ENCODE measurements around the gene MEIS1. TPM values are rescaled to one million over a fixed set of nuclear protein-coding genes. Genes with fewer than 3 reads are reported as not detected.

MEIS1 gene
- total and polyA plus RNA-seq, 2 of the 8 experiments (the other 6 are each of a cell fraction or from before 2014, with no cell fraction given) = 0.17 to 1.2 TPM

DNA sequence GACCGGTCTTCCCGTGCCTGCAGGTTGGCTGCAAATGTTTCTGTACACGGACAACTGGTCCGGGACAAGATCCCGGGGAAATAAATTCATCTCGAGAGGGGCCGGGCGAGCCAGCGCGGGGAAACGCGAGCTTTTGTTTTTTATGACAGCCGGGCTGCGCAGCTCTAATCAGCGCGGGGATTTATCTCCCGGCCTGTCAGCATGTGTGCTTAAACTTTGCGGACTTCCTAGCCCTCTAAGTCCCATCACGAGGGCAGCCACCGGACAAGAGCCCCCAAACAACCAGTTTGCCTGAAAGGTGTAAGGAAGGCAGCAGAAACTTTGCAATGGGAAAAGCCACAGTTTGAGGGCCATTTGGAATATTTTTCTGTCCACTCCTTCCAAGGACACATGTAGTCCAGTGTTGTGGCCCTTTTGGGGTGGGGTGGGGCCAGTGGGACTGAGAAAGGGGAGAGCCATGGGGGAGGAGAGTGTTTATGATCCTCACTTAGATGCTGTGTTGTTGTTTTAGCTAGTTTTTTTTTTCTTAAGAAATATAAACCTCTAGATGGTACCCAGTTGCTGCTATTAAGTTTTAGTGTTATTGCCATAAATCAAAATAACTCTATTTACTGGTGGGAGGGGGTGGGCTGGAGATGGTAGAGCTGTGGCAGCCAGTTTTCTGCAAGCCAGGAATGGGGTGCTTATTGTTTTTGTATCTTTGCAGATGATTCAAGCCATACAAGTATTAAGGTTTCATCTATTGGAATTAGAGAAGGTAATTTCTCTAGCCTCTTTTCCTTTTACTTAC is 6.0 kb downstream of the MEIS1 start:
- H3K9me3 ChIP-seq (ENCODE audit: insufficient read depth in 2 of 2, low read depth in 1 of 2, low read length in 1 of 2) = no peaks in the 10 kb centered on the region
- FAIRE-seq (no peak), DNase-seq (ENCODE audit: low read depth in 1 of 2, low spot score in 2 of 2) (no peak)
- no peak overlapping the region for H3K14ac ChIP-seq (ENCODE audit: insufficient read length)
- H3K56ac ChIP-seq (replicated peaks; ENCODE audit: insufficient read length, low read depth, low read length) = no peak overlapping the region
- no peak overlapping the region for H4K91ac ChIP-seq (replicated peaks; ENCODE audit: insufficient read length, low read length)
- H3K4me1 ChIP-seq (replicated peaks in 1 of 4; ENCODE audit: control insufficient read depth in 3 of 4, insufficient read depth in 4 of 4, low read length in 3 of 4) = peaks cover 15 to 56% (median 24%) of the 10 kb centered on the region in 4 experiments
- no peaks in the 10 kb centered on the region for H3K79me2 ChIP-seq (ENCODE audit: control insufficient read depth in 1 of 2, insufficient read depth in 2 of 2, low read length in 2 of 2)
- H3K9ac ChIP-seq (replicated peaks in 1 of 4; ENCODE audit: extremely low read depth in 1 of 4, low read depth in 3 of 4, low read length in 3 of 4) = no peak overlapping the region
- no peak overlapping the region for H2AK5ac ChIP-seq (ENCODE audit: low read depth, low read length)
- TF ChIP-seq RNF2 (IDR thresholded peaks at IDR 0.05; ENCODE audit: borderline replicate concordance, low read depth, low read length, missing control alignments, poor library complexity, severe bottlenecking) (peak; percentile 73), CEBPB (IDR thresholded peaks at IDR 0.05; ENCODE audit: low read depth, low read length) (no peak), EZH2 (IDR thresholded peaks at IDR 0.05; ENCODE audit: low read depth, low read length, severe bottlenecking) (peak; percentile 10), SUZ12 (IDR thresholded peaks at IDR 0.05; ENCODE audit: low read length) (peak; percentile 64)
- peaks cover 3% of the 10 kb centered on the region; the same call in 1 of the 2 replicates for H3K23me2 ChIP-seq (ENCODE audit: low read depth, low read length)
- CTCF ChIA-PET (ENCODE audit: partially characterized antibody) = interaction anchor here (2.0 to 10.4 kb wide), 2 partner anchors 11 to 136 kb away, joined by 8 to 161 read pairs; no protein-coding TSS in a partner anchor
- H3K4ac ChIP-seq (replicated peaks; ENCODE audit: insufficient read length, low read depth, low read length) = no peak overlapping the region
- no peak overlapping the region for H2BK15ac ChIP-seq (ENCODE audit: low read length)
- H3K18ac ChIP-seq (ENCODE audit: extremely low read depth, low read length) = 0 out of 2 replicates have a peak overlapping the region, but pooled peaks have one; percentile 24
- peak overlapping the region; percentile 33 to 89; a peak in 3 of 4 replicates for H3K4me2 ChIP-seq (ENCODE audit: insufficient read depth in 1 of 2, low read depth in 2 of 2, low read length in 2 of 2)
- H3K36me3 ChIP-seq (ENCODE audit: control insufficient read depth in 2 of 4, insufficient read depth in 4 of 4, low read length in 3 of 4) = no peaks in the 10 kb centered on the region
- no peak overlapping the region for H2BK20ac ChIP-seq (ENCODE audit: low read length)
- H2BK120ac ChIP-seq (replicated peaks; ENCODE audit: low read depth, low read length) = no peak overlapping the region
- peak overlapping the region in 1 of 4 experiments; percentile 60; a peak in 1 of 8 replicates for H3K4me3 ChIP-seq (ENCODE audit: extremely low read depth in 1 of 4, insufficient read depth in 2 of 4, low read depth in 3 of 4, low read length in 4 of 4)
- no peak overlapping the region for H2BK5ac ChIP-seq (ENCODE audit: low read depth, low read length)
- no peak overlapping the region for H4K8ac ChIP-seq (ENCODE audit: extremely low read depth, insufficient read depth, low read length)
- no peaks in the 10 kb centered on the region for H3K79me1 ChIP-seq (ENCODE audit: low read depth, low read length)
- no peak overlapping the region for H2AFZ ChIP-seq (ENCODE audit: low read length)
- peaks cover 8 to 18% of the 10 kb centered on the region in 2 experiments for H4K20me1 ChIP-seq (replicated peaks in 1 of 2; ENCODE audit: control insufficient read depth in 1 of 2, insufficient read depth in 2 of 2, low read length in 2 of 2)
- peaks cover 81 to 100% (median 93%) of the 10 kb centered on the region in 4 experiments for H3K27me3 ChIP-seq (replicated peaks in 1 of 4; ENCODE audit: control insufficient read depth in 3 of 4, extremely low read depth in 1 of 4, insufficient read depth in 3 of 4, low read length in 3 of 4)
- no peak overlapping the region for H4K5ac ChIP-seq (ENCODE audit: insufficient read length, low read depth, low read length)
- POLR2A ChIA-PET (ENCODE audit: partially characterized antibody) = interaction anchor here (0.6 to 2.2 kb wide), 3 partner anchors 14 to 872 kb away, joined by 3 to 6 read pairs (median 3); no protein-coding TSS in a partner anchor
- H3K27ac ChIP-seq (ENCODE audit: low read depth, low read length) = no peak overlapping the region
- no peak overlapping the region for H3K23ac ChIP-seq (ENCODE audit: insufficient read length)
- WGBS, 2 experiments (ENCODE audit: extremely low coverage in 1 of 2, insufficient coverage in 1 of 2, insufficient read length in 1 of 2, insufficient replicate concordance in 2 of 2, low coverage in 1 of 2, low lambda C conversion rate in 2 of 2, missing lambda C conversion rate in 1 of 2) = 4% methylated on average over 20 of the region's 20 CpGs; no CpG with 5 or more reads in 1 of the 2 experiments
- H2BK12ac ChIP-seq (ENCODE audit: low read depth, low read length) = no peak overlapping the region

Measured in H1 (cell line).